ENCODE measurements around the gene OLA1.

The OLA1 gene

DNA sequence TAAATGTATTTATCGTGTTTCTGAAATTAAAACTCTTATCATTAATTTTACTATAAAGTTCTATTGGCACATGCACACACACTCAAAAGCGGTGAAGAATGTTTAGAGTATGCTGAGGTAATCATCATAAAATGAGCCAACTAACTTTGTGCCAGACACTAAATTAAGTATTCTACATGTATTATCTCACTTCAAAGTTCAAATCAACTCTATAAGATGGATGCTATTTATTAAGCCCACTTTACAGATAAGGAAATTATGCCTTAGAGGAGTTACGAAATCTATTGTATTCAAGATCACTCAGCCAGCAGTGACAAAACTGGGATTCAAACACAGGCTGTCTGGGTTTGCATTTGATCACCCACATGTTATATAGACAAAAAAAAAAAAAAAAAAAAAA is 24.9 kb downstream of the OLA1 start:
- no peak for DNase-seq

DNA sequence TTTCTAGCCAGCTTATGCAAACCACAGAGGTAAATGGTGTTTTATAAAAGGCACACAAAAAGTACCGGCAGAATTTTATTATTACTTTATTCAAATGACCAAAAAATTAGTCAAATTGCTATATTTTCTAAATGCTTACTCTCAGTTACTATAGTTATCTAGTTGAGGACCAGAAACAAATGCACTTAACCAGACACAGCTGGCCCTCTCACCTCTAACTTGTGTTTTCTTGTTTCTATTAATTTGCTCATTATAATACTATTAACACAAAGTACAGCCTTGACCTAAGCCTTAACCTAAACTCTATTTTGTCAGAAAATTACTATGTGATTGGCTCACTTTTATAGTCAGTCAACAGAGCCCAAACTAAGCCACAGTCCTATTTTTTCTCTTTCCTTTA is 26.2 kb downstream of the OLA1 start:
- DNase-seq = no peak

DNA sequence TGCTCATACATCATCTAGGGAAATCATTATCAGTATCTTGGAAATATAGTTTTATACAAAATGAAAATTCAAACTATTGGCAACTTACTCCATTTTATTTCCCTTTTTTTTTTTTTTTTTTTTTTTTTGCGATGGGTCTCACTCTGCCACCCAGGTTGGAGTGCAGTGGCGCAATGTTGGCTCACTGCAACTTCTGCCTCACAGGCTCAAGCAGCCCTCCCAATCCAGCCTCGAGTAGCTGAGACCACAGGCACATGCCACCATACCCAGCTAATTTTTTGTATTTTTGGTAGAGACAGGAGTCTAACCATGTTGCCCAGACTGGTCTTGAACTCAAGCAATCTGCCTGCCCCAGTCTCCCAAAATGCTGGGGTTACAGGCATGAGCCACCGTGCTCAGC is 29.0 kb downstream of the OLA1 start:
- no peak for DNase-seq

DNA sequence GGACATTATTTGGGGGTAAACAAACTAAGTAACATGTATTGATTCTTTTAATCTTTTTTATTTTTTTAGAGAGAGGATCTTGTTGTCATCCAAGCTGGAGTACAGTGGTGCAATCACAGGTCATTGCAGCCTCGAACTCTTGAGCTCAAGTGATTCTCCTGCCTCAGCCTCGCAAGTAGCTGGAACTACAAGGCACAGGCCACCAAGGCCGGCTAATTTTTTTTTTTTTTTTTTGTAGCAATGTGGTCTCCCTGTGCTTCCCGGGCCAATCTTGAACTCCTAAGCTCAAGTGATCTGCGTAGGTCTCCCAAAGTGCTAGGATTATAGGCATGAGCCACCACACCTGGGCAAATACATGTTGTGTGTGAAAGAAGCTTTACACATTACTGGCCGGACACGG is 29.6 kb downstream of the OLA1 start:
- no peak for DNase-seq

DNA sequence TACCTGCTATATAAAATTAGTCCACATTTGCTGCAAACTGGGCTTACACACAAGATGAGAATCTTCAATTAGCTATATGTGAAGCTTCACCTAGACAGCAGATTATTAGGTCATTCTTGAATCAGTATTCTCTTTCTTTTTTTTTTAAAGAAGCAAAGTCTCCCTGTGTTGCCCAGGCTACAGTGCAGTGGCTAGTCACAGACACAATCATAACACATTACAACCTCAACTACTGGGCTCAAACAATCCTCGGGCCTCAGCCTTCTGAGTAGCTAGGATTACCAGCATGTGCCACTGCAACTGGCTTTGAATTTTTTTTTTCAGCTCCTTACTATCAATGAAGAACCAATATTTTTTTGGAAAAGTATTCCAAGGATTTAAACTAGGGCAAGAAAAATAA is 30.5 kb downstream of the OLA1 start:
- DNase-seq = no peak

DNA sequence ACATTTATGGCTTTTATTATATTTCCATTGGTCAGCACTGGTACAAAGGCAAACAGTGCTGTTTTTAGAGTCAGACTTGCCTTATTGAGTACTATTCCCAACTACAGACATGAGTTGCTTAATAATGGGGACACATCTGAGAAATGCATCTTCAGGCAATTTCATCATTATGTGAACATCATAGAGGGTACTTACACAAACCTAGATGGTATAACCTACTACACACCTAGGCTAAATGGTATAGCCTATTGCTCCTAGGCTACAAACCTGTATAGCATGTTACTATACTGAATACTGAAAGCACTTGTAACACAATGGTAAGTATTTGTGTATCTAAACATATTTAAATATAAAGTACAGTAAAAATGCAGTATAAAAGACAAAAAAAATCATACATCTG is 36.4 kb downstream of the OLA1 start:
- DNase-seq = no peak

DNA sequence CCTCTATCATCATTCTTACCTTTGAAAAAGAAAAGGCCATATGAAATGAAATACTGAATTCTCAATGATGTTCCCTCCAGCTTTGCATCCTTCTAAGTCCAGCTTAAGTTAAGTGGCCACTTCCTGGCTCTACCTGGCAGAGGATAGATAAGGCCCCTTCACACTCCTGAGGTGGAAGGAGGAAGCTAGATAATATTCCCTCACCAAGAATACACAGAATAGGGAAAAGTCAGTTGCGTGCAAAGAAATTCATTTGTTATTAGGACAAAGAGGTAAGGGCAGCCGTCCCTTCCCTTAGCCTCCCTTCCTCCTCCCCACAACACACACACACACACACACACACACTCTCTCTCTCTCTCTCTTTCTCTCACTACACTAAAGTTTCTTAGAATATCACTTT is 37.5 kb downstream of the OLA1 start:
- DNase-seq = no peak

DNA sequence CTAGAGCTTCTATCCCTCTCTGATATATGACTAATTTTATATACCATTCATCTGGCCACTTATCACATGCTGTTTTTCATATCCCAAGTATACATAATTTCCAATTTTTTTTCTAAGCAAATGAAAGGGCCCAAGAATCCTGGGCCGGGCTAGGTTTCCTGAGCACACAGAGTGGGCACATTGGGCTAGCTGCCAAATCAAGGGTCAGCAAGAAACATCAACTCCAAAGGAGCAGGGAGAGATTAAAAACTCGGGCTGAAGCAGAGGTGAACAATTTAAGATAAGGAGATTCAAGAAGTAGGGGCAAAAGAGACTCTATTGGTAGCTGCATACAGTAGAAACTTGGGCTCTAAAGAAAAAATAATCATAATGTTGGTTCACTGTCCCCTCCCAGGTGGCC is 39.0 kb downstream of the OLA1 start:
- no peak for DNase-seq

DNA sequence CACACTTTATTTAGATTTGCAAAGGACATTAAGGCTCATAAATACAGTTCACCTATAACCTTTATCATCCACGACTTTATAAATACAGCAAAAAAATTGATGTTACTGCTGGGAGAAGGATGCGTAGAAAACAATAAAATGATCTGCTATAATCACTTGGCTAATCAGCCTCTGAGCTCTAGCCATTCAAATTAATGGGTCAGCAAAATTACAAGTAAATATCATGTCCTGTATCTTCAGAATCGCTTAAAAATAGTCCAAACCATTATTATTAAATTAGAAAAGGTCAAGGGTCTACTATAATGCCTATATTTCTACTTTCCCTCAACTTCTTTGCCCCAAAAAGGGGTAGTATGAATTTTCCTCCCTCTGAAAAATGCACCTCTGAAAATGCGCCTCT is 40.3 kb downstream of the OLA1 start:
- no peak for DNase-seq

DNA sequence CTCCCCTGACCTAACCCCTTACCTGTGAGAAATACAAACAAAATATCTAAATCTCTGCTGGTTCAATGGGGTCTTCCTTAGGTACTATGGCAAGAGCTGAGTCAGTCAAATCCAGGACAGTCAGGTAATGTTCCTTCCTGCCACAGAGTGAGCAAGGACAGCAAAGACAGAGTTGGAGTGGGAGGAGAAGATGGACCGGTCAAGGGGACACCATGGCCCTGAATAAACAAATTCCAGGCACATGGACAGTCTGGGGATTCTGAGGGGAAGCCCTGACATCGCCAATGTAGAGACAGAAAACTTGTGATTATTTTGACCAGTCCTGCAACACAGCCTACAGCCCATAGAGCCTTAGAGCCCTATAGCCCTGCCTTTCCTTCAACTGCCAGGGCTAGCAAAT is 42.8 kb downstream of the OLA1 start:
- DNase-seq = no peak

DNA sequence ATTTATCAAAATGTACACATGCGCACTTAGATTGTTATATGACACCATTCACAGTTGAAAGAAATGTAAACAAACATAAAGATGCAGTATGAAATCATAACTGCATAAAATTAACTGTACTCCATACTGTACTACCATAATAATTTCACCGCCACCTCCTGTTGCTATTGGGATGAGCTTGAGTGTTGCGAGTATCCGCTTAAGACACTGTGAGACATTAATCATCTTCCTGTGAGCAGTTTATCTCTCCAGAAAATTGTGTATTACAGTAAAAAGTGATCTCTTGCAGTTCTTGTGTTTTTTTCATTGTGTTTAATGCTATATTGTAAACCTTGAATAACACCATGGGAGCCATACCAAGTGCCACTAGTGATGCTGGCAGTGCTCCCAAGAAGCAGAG is 46.1 kb downstream of the OLA1 start:
- no peak for DNase-seq

DNA sequence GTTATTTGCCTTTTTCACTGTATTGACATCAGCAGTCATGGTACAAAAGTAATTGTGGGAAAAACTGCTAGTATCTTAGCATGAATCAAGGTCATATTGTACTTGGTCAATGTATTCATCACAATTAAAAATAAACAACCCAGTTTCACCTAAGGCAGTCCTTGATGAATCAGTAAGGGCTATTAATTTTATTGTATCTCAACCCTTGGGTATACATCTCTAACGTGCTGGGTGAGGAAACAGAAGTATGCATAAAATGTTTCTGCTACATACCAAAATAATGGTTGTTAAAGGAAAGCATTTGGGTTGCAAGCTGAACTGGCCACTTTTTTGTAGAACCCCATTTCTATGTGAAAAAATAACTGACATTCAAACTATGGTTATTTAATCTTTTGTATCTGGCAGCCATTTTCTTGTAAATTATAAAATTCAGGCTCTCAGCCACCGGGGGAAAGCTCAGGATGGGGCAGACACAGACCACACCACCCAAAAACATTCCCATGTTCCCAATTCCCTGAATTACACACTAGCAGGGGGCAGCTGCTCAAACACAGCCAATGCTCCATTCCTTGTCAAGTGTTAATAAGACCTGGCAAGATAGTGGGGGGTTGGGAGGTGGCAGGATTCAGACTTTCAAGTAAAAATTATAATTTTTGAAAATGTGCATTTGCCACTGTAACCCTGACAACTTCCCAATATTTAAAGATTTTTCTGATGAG is 49.3 kb downstream of the OLA1 start:
- no peak for DNase-seq

DNA sequence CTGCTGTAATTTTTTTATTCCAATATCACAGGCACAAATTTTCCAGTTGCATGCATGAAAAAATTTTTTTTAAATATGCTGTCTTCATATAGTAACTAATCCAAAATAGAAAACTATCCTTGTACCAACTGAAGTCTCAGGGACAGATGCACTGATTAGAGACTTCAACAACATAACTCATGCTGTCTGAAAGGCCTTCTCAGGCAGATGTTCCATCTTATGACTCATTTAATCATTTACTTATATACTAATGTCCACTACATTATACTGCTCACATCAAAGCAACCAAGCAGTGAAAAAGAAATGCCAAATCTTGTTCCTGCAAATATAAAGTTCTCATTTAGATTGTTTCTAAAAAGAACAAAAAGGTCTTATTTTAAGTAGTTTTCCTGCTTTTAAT is 53.1 kb downstream of the OLA1 start:
- no peak for DNase-seq

DNA sequence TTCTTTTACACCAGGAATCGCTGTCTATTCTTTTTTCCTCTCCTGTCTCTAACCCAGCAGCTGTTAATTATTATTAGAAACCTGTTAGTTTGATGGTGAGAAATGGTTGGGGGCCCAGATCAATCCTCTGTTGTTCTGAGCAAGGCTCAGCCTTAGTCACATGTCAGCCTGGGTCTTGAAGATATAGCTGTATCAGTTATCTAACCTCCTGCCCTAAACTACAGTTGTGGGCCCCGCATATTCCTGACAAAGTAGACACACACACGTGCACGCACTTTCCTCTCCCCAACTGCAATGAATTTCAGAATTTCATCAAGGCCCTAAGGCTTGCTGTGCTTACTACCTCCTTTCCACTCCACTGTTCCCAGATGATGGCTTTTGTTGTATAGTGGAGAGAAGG is 54.6 kb downstream of the OLA1 start:
- no peak for DNase-seq

DNA sequence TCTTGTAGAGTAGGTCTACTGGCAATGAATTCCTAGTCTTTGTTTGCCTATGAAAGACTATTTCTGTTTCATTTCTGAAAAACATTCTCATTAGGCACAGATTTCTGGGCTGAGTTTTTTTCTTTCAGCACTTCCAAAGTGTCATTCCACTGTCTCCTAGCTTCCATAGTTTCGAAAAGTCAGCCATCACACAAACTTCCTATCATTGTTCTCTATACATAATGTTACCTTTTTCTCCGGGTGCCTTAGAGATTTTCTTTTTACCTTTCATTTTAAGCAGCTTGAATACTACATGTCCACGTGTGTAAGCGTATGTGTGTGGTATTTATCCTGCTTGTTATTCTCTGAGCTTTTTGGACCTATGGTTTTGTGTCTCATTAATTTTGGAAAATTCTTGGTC is 55.7 kb downstream of the OLA1 start:
- DNase-seq = no peak

DNA sequence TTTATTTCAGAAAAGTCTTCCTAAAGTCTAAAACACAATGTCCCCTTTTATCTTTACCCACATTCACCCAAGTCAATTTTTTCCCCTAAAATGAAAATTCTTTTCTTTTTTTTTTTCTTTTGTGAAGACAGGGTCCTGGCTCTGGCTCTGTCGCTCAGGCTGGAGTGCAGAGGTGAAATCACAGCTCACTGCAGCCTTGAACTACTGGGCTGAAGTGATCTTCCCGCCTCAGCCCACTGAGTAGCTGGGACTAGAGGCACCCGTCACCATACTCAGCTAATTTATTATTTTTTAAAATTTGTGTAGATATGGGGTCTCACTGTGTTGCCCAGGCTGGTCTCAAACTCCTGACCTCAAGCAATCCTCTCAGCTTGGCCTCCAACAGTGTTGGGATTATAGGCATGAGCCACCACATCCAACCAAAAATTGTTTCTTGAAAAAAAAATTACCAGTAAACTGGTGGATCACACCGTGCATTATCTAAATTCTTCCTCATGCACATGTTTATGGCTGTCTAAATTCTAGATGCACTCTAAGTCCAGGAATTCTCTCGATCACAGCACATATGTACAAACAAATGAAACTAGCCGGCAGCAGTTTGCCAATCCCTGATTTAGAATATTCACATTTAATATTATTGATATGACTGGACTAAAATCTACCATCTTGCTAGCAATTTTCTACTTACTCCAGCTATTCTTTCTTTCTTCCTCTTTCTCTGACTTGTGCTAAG is 56.8 kb downstream of the OLA1 start:
- DNase-seq = no peak

DNA sequence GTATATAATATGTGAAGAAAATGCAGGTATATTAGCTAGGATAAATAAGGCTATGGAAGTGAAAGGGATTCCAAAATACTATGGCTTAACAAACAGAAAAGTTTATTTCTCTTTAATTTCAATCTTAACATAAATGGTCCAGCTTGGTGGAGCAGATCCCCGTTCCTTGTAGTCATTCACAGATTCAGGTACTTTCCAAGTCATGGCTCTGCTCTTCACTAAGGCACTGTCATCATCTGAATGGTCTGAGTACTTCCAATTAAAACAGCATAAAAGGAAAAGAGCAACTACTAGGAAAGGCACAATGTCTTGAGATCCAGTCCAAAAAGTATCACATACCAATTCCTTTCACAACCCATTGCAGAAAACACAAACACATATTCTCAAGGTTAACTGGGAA is 63.4 kb downstream of the OLA1 start:
- no peak for DNase-seq

DNA sequence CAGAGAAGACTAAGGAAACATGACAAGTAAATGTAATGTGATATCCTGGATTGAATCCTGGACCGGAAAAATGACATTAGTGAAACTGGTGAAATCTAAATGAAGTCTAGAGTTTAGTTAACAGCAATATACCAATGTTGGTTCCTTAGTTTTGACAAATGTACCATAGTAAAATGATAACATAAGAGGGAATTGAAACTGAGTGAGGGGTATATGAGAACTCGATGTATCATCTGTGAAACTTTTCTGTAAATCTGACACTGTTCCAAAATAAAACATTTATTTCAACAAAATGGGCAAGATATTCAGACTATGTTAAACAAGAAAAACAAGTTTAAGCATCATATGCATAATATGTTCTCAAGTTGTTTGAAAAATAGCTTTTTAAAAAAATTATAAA is 63.8 kb downstream of the OLA1 start:
- no peak for DNase-seq

DNA sequence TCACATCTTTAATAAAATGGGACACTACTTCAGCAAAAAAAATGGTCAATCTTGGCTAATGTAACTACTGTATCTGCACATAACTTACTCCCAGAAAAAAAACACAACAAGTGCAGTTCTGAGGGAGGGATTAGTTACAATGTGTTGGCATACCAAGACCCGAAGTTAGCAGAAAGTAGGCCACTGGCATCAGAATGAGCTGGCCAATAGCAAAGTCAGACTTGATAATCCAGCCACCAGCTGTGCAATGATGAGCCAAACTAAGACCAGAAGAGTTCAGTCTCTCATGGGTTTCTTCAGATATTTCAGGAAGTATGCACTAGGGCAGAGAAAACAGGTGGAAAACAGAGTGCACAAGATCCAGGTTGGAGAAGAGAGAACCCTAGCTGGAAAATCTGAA is 65.3 kb downstream of the OLA1 start:
- no peak for DNase-seq

DNA sequence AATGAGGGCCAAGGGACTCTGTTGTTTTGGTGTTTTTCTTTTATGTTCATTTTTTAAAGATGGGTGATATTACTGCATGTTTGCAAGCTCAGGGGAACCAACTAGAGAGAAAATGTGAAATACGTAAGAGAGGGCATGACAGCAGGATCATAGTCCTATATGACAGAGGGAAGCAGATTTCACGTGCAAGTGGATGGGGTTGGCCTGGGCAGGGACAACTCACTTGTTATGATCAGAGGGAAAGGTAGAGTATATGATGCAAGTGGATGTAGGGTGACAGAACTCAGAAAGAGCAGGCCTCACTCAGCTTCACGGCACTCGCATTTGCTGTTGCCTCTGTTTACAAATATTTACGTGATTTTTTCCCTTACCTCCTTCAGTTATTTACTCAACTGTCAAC is 67.0 kb downstream of the OLA1 start:
- no peak for DNase-seq

DNA sequence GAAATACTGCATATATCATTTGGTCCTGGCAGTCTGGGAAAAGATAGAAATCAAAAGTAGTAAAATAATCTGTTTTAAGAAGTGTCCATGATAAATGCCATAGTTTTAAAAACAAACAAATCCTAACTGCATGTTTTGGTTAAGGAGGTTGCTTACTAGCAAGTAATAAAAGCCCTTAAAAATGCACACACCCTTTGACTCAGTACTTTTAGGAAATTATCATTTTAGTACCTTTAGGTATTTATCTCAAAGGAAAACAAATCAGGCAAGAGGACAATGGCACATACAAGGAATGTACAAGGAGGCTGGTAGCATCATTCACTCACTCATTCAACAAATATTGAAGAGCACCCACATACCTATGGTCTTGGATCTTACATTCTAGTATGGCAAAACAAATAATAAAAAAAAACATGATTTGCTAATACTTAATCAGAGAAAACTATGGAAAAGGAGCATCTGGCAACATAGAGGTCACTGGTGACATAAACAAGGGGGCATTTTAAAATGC is 67.6 kb downstream of the OLA1 start:
- DNase-seq = no peak

DNA sequence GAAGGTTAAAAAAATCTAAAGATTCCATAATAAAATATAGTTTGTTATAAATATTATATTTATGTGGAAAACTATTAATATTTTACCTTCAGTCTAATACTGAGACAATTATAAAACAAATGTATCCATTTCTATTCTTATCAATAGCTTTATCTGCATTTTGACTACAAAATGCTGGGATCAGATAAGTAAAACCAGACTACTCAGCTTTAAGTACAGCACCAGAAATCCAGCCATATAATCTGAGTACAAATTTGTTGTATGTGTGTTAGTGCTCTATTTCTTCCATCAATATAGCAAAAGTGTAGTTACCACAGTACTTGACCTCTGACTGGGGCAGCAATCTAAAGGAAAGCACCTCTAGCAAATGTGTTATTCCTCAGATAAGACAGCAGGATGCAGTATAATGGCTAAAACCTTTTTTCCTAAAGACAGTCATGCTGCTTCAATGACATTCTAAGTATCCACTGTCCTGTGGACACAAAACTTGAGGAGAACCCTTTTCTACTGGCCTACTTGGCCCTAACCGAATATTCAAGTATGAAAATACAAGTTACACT is 68.1 kb downstream of the OLA1 start:
- DNase-seq = no peak

DNA sequence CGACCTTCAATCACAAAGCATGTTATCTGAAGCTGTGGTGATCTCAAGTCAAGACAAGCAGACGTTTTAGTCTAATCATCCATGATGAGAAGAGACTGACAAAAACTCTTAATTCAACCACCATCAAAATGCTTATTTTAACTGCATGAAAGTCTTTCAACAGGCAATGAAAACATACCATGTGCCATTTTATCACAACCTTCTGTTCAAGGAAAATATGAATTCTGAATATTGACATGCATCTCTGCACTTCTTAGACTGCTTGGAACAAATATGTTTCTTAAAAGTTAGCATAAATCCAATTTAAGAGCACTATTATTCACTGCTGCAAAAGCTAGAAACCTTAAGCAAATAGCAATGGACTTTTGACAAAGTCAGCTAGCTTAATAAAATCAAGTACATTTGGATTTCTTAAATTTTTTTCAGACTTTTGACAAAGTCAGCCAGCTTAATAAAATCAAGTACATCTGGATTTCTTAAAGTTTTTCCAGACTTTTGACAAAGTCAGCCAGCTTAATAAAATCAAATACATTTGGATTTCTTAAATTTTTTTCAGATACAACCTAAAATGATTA is 70.9 kb downstream of the OLA1 start:
- DNase-seq = no peak

DNA sequence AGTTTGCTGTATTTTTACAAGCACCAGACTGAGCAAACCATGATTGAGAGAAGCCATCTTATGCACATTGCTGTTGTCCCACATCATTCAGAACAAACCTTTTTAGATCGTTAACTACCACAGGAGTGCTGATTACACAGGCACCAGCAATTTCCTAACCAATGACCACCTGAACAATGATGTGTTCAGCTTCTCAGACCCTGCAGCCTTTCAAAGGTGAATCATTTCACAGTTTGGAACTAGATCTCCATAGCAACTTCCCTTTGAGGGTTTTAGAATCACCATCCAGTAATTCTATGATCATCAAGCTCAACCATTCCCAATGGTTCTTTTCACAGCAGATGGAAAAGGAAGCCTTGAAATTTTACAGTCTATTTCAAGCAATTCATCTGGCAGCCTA is 71.4 kb downstream of the OLA1 start:
- DNase-seq = no peak
